GM19351 (cell line): ENCODE data around the gene OR8D1.
A peak's percentile ranks its signal among the peaks of the same experiment; 100 is the strongest.

Experiments
- ATAC-seq: cut with Tn5 transposase; IDR thresholded peaks from one replicate; pipeline ENCODE4 v1.9.1; 2021; ENCODE audit warnings: mild to moderate bottlenecking, moderate library complexity; ENCODE audit not compliant: unreplicated experiment

OR8D1 gene

DNA sequence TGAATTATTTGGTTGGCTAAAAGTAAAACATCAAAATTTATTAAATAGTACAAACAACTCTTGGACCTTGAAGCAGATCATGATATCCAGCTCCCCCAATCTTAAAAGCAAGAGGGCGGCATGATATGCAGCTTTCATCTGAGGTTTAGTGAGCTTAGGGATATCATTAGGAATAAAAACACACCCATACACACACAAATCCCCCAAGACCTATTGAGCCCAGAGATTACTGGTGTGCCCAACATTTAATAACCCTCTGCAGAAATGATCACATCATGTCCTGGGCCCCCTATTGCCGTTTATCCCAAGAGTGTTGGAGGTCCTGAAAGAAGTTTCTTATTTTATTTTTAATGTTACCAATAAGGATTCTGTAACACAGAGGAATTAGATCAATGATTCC, at the start of gene OR8D1:
Gene OR8D1 (minus strand): TSS at position 101 of the 400 bp plus-strand sequence. CDS start 3,183 bp downstream, outside the sequence.
- no peak for ATAC-seq

DNA sequence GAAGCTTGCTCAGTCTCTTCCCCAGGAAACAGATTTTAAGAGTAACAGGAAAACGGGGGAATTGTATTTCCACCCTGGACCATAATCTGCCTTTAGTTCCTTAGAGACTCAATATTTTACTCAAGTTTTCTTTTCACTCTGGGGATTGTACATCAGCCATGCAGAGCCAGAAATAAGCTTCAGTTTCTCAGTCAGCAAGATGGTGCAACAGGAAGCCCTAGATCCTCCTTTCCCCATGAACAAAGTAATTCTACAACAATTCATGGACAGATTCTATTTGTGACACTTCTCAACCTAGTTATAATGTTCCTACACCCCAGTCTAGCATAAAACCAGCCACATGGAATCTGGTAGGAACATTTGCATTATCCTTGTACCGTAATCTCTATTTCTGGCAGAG, 45.8 kb upstream of the OR8D1 start:
- no peak for ATAC-seq

DNA sequence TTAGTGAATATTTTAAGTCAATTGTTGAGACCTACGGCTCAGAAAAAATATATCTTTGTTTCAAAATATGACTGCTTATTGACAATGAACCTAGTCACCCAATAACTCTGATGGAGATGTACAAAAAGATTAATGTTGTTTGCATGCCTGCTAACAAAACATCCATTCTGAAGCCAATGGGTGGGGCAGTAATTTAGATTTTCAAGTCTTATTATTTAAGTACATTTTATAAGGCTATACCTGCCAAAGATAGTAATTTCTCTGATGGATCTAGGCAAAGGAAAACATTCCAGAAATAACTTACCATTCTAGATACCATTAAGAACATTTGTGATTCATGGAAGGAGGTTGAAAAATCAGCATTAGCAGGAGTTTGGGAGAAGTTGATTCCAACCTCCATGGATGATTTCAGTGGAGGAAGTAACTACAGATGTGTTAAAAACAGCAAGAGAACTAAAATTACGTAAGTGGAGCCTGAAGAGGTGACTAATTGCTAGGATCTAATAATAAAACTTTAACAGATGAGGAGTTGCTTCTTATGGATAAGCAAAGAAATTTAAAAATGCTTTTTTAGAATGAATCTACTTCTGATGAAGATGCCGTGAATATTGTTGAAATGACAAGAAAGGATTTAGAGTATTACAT, 32.7 kb upstream of the OR8D1 start:
- ATAC-seq, result no peak

DNA sequence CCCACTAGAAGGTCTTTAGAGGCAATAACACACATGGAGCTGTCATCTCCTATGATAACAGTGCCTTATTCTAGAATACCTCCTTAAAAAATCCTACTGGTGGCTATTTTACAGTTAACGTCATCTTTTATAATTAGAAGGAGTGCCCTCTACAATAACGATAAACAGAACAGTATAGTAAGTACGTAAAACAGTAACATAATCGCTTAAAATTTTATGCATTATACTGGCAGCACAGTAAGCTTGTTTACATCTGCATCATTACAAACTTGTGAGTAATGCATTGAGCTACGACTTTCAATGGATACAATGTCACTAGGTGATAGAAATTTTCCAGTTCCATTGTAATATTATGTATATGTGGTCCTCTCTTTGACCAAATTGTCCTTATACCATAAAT, 30.6 kb upstream of the OR8D1 start:
- no peak for ATAC-seq

DNA sequence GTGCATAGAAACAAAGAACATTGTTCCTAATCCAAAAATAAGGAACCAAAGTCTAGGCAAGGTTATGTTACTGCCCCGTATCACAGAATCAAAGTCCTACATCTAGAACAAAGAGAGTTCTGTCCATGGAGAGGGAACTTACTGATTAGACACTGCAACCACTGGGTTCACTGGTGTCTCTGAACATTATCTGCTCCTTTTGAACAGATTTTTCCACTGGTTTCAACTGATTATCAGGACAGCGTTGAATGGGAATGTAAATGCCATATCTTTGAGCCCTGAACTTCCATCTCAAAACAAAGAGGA, 26.3 kb upstream of the OR8D1 start:
- ATAC-seq, result no peak

DNA sequence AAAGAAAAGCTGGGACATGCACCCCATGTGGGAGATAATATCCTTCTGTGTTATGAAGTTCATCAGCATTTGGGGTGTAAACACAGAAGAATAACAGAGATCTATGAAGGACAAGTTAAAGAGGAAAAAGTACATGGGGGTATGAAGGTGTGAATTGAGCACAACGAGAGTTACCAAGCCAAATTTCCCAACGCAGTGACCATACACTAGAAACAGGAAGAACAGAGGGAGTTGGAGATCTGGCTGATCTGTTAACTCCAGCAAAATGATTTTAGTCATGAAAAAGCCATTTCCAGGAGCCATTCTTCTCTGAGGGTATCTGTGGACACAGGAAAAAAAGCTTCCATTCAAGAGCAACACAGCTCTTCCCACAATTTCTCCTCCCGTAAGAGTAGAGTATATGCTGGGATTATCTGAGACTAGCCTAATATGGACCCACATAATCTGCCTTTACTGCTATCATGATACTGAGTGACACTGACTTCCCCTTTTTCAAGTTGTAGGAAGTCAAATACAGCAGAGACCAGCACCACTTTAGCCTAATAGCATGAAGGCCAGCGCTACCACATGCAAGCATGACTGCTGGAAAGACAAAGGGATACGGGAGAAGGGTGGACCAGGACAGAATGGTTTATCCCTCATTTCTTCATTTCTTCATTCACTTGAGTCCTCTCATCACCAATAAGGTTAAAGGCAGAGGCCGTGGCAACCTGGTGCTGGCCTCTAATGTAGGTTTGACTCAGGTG, 25.8 kb upstream of the OR8D1 start:
- no peak for ATAC-seq

DNA sequence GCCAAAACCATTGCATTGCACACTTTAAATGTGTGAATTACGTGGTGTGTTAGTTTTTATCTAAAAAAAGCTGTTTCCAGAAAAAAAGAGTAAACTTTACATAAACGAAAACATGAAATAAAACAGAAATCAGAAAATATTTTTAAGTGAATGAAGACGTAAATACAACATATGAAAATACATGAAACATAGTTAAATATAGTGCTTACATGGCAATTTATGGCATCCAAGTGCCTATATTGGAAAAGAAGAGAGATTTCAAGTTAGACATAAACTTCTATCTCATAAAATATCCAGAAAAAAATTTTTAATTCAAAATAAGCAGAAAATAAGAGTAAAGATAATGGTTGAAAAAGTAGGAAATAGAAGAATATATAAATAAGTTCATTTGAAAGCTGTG, 18.1 kb upstream of the OR8D1 start:
- ATAC-seq, result no peak

DNA sequence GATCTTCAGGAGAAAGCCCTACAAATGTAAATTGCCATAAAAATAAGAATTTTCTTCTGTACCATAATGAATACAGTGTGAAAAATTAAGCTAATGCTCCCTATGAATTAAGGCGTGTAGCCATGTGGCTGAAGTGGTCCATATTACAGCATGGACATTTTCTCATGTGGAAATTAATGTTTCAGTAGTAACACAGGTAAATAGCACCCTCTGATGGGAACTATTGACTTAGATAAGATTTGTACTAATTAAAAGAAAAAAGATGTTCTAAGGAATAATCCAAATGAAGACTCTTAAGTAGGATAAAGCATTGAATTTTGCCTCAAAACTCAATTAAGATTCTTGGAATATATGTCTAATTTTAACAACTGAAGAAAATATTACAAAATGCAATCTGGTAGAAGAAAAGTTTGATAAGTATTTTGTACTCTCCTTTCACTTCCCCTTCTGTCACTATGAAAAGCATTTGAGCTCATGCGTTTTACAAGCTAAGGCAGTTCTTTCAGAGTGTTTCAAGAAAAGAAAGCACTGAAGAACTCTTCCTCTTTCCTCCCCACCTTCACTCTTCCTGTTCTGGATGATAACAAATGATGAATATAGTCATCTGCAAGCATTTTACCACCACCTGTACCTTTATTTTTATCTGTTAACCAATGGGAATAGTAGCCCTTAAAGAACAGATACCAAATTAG, 16.2 kb upstream of the OR8D1 start:
- peak; percentile 93 for ATAC-seq

DNA sequence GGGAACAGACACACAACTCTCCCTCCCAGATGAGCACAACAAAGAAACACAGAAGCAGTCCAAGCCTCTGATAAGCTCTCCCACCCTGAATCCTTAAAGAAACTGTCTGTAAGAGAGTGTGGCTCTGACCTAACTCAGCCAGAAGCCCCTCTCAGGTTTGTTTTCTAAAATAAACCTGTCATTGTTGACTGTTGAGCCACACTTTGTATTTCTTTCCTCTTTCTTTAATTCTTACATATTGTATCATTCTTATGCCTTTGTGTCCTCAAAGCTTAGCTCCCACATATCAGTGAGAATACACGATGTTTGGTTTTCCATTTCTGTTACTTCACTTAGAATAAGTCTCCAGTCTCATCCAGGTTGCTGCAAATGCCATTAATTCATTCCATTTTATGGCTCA, 14.0 kb upstream of the OR8D1 start:
- no peak for ATAC-seq

DNA sequence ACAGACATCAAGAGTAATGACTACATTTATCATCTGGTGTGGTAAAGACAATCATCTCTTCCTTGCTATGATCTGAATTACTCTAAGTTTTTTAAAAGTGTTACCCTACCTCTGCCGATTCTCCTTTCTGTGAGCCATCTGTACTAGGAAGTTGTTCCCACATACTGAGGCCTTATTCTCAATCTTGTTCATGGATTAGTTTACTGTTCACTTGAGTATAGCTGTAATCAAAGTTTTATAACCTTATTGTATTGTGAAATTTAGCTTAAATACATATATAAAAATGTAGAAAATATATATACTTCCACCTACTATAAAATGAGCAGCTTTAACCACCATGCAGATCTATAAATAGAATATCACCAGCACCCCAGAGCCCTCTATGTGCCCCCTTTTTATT, 8.6 kb upstream of the OR8D1 start:
- ATAC-seq, result no peak

DNA sequence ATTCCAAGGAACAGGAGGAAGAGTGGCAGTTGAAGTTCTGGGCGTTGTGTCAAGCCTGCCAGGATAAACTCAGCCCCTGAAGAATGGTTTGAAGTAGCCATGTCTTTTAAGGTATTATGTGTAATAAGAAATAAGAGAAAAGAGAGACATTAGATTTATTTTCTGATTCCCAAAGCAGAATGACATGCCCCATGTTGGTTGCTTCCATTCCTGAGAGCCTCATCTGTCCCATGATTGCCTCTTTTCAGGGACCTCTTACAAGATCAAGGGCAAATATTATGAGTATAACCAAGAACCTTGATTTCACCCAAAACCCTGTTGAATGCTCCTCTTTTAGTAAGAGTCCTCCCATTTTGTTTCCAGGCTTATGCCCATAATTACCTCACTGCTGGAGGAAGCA, 6.3 kb upstream of the OR8D1 start, which contains the start of gene OR8D2:
Gene OR8D2 (minus strand): TSS at position 101 of the 400 bp plus-strand sequence. CDS start 0 bp downstream, at position 101.
- ATAC-seq, result no peak

DNA sequence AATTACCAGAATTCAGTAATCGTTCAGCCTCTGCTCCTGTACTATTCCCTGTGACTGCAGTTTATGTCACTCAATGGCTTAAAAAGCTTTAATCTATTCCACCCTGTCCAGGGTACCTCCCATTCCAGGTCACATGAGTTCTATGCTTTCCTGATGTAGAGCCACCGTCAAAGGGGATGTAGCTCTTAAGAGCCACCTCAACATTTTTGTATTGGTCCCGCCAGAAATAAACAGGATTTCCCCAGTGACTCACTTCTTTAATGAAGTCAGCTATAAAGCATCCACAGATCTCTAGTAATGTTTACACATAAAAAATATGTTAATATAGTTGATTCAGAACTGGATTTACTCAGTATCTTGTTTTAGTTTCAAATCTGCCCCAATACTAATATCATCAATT, 1.3 kb upstream of the OR8D1 start:
- ATAC-seq, result no peak

DNA sequence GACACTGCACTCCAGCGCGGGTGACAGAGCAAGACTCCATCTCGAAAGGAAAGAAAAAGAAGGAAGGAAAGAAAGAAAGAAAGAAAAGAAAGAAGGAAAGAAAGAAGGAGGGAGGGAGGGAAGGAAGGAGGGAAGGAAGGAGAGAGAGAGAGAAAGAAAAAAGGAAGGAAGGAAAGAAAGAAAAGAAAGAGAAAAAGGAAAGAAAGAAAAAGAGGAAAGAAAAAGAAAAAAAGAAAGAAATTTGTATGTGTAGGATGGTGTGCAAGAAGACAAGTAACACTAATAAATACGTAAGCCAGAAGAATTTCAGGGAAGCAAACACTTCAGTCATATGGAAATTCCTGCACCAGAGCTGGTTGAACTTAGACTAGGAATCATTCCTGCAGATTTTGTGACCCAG, 618 bp downstream of the OR8D1 start:
- no peak for ATAC-seq

DNA sequence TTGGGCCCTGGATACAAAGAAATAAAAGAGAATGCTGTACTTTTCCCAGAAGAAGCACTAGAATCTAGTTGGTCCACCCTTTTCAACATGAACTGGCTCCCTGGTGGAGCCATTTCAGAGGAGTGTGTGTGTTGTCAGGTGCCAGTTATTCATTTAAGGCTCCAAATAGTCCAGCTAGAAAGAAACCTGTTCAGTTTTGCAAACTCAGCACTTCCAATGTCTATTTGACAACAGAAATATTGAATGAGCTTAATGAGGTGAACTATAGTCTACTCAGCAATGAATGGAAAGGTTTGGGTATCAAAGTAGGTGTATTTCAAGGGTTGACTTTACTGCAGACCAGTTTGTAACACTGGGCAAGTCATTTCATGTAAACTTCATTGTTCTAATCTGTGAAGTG, 2.1 kb downstream of the OR8D1 start:
- ATAC-seq, result no peak

DNA sequence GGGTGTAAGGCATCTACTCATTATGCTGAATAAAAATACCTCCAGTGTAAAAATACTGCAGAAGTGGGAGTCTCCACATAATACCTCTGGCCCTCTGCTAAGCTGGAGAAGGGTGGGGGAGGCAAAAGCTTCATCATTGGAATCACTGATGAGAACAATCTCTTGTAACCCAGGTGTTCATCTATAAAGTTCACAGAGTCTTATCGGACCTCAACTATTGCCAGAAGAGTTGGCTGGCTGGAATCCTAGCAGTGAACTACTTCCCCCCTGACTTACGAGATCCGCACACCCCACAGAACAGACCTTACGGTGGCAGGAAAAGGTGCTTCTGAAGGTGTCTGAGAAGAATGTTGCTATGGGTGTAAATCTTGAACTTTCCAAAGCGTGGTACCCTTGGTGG, 2.5 kb downstream of the OR8D1 start:
- ATAC-seq, result no peak

DNA sequence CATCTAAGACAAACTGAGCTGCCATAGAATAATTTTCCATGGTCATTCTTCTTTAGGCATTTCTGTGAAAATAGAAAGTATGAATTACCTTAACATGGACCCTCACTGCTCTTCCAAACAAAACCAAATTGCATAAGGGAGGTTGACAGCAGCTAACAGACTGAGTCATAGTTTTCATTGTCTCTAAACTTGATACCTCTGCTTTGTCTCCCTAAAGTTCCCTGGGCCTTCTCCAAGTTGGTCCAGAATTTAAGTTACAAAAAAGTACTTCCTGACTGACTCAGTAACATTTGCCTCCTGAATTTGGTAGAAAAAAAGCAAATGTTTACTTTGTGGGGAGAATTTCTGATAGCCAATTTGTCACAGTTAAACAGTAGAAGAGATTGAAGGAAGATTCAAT, 3.0 kb downstream of the OR8D1 start:
- no peak for ATAC-seq

DNA sequence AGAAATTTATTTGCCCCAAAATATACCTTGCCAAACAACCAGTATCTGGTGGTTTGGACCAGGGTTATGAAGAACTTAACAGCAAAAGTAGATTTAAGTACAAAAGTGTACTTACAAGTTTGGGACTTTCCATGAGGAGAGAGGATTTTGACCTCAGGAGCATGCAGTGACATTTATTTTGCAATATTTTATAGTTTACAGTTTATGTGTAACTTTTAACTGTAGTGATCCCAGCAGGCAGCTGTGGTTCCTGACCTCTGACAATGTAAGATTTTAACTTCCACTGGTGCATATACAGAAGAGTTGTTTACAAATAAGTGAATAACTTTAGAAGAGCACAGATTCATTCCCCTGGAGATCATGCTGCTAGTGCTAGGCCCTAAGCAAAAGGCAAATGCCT, 6.7 kb downstream of the OR8D1 start:
- ATAC-seq, result no peak

DNA sequence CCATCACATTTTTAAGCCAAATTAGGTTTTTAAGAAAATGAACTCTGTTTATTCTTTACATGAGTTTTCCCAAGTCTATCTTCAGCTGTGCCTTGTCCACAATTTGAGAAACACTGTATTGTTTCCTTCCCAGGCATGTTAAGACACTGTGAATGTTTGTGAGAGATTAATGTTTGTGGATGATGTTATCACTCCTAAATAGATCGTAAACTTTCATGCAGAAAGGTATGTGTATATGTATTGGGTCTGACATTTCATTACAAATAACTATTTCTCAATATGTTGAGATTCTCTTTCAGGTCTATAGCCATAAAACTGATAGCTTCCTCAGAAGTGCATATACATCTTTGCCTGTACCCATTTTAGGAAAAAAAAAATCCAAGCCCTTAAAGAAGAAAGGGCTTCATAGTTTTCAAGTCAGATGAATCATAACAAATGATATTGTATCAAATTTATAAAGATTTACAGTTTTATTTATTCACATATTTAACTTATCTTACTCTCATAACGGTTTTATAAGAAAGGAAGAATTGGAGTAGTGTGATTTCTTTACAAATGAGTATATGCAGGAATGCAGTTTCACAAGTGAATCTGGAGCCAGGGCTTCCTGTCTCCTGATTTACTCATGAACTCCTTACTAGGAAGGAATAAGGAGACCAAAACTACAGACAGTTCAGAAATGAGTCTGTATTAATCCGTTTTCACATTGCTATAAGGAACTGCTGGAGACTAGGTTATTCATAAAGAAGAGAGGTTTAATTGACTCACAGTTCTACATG, 11.2 kb downstream of the OR8D1 start:
- no peak for ATAC-seq

DNA sequence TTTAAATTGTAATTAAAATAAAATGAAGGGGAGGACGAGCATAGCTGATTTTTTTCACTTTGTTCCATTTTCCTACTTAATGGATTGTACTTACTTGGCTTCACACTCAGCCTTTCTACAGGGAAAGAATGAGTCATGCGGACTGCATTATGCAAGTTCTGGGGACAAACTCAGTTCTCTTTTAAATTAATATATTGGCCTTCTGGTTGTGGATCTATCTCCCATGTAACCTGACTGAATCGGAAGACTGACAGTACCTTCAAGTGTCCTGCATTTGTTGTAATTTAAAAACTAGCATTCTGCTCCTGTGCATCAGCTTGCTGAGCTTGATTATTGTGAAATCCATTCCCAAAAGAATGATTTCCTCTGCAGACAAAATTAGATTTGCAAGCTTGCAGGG, 12.2 kb downstream of the OR8D1 start:
- ATAC-seq, result no peak

DNA sequence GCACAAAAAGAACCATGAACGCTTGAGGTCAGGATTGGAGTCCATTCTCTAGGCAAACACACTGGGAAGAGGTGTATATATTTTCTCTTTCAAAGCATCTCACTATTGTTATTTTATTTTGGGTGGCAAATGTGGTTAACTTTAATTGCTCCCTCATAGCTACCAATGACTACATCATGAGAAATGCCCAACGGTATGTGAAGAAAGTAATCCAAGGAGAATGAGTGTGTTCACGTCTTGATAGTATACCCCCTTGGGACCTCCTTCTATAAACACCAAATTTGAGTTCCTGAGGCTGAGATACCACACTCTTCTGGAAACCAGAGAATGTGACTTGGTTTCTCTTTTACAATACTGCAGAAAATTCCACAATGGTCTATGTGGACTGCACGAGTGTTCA, 15.8 kb downstream of the OR8D1 start:
- no peak for ATAC-seq

DNA sequence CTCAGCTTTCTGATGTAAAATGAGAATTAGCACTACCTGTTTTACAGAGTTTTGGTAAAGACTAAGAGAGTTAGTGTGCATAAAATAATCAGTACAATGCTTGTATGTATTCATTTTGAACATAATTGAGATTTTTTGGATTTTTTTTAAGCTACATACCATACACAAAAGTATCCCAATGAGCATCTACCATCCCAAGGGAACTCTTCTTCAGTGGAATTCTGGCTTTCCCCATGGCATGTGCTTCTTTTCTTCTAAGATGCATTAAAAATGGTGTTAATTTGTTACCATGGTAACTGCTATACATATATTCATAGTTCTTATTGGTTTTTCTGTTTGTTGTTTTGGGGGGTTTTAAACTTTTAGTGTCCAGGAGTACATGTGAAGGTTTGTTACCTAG, 17.7 kb downstream of the OR8D1 start:
- ATAC-seq, result no peak
